ENCODE results near the gene CDK19.
"Not testable (repeated sequence)": the region's sequence is repeated elsewhere in the genome, so short reads cannot be mapped to it uniquely, and the experiment has no call there.

Gene CDK19

GRCh38 chr6:110813338-110814101 lies 1.7 kb downstream of the CDK19 start:
- no peak for DNase-seq

GRCh38 chr6:110812719-110813118 lies 2.5 kb downstream of the CDK19 start:
- DNase-seq: no peak

GRCh38 chr6:110810896-110811586 lies 4.2 kb downstream of the CDK19 start:
- DNase-seq: no peak

- no peak for DNase-seq
Measured at GRCh38 chr6:110809792-110810191, 5.5 kb downstream of the CDK19 start.

- not testable (repeated sequence) for DNase-seq
Measured at GRCh38 chr6:110802175-110802574, 13.1 kb downstream of the CDK19 start.

GRCh38 chr6:110800839-110801196 lies 14.5 kb downstream of the CDK19 start:
- no peak for DNase-seq

- DNase-seq: no peak
Measured at GRCh38 chr6:110800196-110800838, 15.0 kb downstream of the CDK19 start.

GRCh38 chr6:110799655-110800054 lies 15.6 kb downstream of the CDK19 start:
- DNase-seq: no peak

- DNase-seq: no peak
Measured at GRCh38 chr6:110799189-110799588, 16.1 kb downstream of the CDK19 start.

GRCh38 chr6:110795271-110795670 lies 20.0 kb downstream of the CDK19 start:
- DNase-seq: no peak

- no peak for DNase-seq
Measured at GRCh38 chr6:110786696-110787095, 28.6 kb downstream of the CDK19 start.

- DNase-seq: no peak
Measured at GRCh38 chr6:110786271-110786670, 29.0 kb downstream of the CDK19 start.

- no peak for DNase-seq
Measured at GRCh38 chr6:110784610-110784979, 30.7 kb downstream of the CDK19 start.

- no peak for DNase-seq
Measured at GRCh38 chr6:110781522-110782214, 33.6 kb downstream of the CDK19 start.

- DNase-seq: no peak
Measured at GRCh38 chr6:110778333-110778732, 36.9 kb downstream of the CDK19 start.

- no peak for DNase-seq
Measured at GRCh38 chr6:110777636-110778035, 37.6 kb downstream of the CDK19 start.

- DNase-seq: no peak
Measured at GRCh38 chr6:110776413-110776812, 38.9 kb downstream of the CDK19 start.

GRCh38 chr6:110769923-110770322 lies 45.3 kb downstream of the CDK19 start:
- DNase-seq: no peak

GRCh38 chr6:110768057-110768456 lies 47.2 kb downstream of the CDK19 start:
- DNase-seq: no peak

- no peak for DNase-seq
Measured at GRCh38 chr6:110761371-110761770, 53.9 kb downstream of the CDK19 start.

- DNase-seq: no peak
Measured at GRCh38 chr6:110760589-110760988, 54.7 kb downstream of the CDK19 start.

- DNase-seq: not testable (repeated sequence)
Measured at GRCh38 chr6:110760098-110760497, 55.2 kb downstream of the CDK19 start.

- no peak for DNase-seq
Measured at GRCh38 chr6:110757926-110758325, 57.3 kb downstream of the CDK19 start.

- no peak for DNase-seq
Measured at GRCh38 chr6:110756817-110757216, 58.5 kb downstream of the CDK19 start.
